ENCODE results near the gene HDDC3. TPM values are rescaled to one million over a fixed set of nuclear protein-coding genes. Genes with fewer than 3 reads are reported as not detected.

The HDDC3 gene
- total and polyA plus RNA-seq, 9 of the 15 experiments (the other 6 are each of a cell fraction or from before 2014, with no cell fraction given): 14.9 to 55.8 (median 36.9) TPM

DNA sequence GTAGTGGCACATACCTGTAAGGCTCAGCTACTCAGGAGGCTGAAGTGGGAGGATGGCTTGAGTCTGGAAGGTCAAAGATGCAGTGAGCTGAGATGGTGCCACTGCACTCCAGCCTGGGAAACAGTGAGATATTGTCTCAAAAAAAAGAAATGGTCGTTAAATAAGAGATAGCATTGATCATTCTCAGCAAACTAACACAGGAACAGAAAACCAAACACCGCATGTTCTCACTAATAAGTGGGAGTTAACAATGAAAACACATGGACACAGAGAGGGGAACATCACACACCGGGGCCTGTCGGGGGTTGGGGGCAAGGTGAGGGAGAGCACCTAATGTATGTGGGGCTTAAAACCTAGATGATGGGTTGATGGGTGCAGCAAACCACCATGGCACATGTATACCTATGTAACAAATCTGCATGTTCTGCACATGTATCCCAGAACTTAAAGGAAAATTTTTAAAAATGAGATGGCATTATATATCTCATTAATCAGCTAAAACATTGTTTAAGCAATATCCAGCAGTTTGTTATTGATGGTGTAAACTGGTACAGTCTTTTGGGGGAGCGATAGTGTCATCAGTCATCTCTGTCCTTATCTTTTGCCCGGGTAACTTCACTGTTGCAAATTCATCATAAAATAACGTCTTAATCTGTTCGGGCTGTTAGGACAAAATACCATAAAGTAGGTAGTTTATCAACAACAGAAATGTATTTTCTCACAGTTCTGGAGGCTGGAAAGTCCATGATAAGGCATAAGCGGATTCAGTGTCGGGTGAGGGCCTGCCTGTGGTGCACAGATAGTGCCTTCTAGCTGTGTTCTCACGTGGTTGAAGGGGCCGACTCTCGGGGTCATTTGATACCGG lies 30.9 kb downstream of the HDDC3 start (continued):
- no peak for TF ChIP-seq CSDE1 (IDR thresholded peaks at IDR 0.05)
- TF ChIP-seq DLX4 (CRISPR knock-in tag; IDR thresholded peaks at IDR 0.05): no peak
- no peak for TF ChIP-seq ZNF347 (CRISPR knock-in tag; IDR thresholded peaks at IDR 0.05; ENCODE audit: low read depth)
- peak; percentile 90; the same call in 1 of the 2 replicates for TF ChIP-seq CLOCK (CRISPR knock-in tag; IDR thresholded peaks at IDR 0.05; ENCODE audit: borderline replicate concordance)
- no peak; the same call in 1 of the 2 replicates for TF ChIP-seq L3MBTL2 (IDR thresholded peaks at IDR 0.05)
- TF ChIP-seq RBFOX2 (IDR thresholded peaks at IDR 0.05; ENCODE audit: low read depth, low read length): no peak
- no peak for TF ChIP-seq ELF1 (tag; IDR thresholded peaks at IDR 0.05)
- TF ChIP-seq KDM5B (IDR thresholded peaks at IDR 0.05; ENCODE audit: insufficient replicate concordance, low read depth, low read length): no peak
- peak; percentile 100 for TF ChIP-seq ARID1B (IDR thresholded peaks at IDR 0.05)
- TF ChIP-seq ZHX1 (conservative IDR thresholded peaks at IDR 0.05; ENCODE audit: low read length): no peak
- no peak for TF ChIP-seq RBM22 (IDR thresholded peaks at IDR 0.05; ENCODE audit: low read depth, low read length, poor library complexity, severe bottlenecking)
- peak; percentile 92 for TF ChIP-seq ZNF766 (CRISPR knock-in tag; conservative IDR thresholded peaks at IDR 0.05)
- TF ChIP-seq NCOA6 (IDR thresholded peaks at IDR 0.05): peak; percentile 44; the same call in 1 of the 2 replicates
- no peak for TF ChIP-seq IRF1 (CRISPR knock-in tag; IDR thresholded peaks at IDR 0.05; ENCODE audit: borderline replicate concordance)
- TF ChIP-seq GATAD2A (IDR thresholded peaks at IDR 0.05): peak; percentile 28; the same call in 1 of the 2 replicates
- TF ChIP-seq ZNF780A (CRISPR knock-in tag; IDR thresholded peaks at IDR 0.05): no peak
- TF ChIP-seq NCOA2 (IDR thresholded peaks at IDR 0.05; ENCODE audit: partially characterized antibody in 2 of 2): peak in 1 of 2 experiments; percentile 90
- no peak for TF ChIP-seq ZBTB8A (IDR thresholded peaks at IDR 0.05; ENCODE audit: partially characterized antibody)
- TF ChIP-seq ARID3A (IDR thresholded peaks at IDR 0.05; ENCODE audit: borderline replicate concordance, low read depth, low read length): peak; percentile 97
